ENCODE results near the gene HDAC9.
A peak's percentile ranks its signal among the peaks of the same experiment; 100 is the strongest.

The HDAC9 gene

DNA sequence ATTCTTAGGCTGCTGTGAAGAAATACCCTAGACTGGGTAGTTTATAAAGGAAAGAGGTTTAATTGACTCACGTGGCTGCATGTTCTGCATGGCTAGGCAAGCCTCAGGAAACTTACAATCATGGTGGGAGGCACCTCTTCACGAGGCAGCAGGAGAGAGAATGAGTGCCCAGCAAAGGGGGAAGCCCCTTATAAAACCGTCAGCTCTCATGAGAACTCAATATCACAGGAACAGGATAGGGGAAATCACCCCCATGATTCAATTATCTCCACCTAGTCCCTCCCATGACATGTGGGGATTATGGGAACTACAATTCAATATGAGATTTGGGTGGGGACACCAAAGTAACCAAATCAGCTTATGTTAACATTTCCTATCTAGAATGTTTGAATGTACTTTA lies 362.7 kb downstream of the HDAC9 start:
- no peak for DNase-seq

DNA sequence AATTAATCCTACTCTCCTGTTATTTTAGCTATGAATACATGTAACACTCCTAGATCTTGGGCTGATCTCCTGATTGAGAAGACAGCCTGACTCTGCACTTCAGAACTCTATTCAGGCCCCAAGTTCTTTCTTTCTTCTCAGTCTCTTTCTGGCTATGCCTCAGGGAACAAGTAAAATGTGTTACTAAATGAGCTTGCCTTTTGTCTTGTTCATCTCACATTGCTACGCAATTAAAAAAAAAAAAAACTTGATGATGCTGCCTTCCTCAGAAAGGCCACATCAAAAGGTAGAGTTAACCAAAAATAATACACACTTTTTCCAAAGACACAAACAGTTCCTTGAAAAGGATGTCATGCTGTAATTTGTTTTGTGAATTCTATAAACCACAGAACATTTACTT lies 363.8 kb downstream of the HDAC9 start:
- no peak for DNase-seq

- DNase-seq, result no peak
Measured at GRCh38 chr7:18860221-18860620, 364.7 kb downstream of the HDAC9 start.

DNA sequence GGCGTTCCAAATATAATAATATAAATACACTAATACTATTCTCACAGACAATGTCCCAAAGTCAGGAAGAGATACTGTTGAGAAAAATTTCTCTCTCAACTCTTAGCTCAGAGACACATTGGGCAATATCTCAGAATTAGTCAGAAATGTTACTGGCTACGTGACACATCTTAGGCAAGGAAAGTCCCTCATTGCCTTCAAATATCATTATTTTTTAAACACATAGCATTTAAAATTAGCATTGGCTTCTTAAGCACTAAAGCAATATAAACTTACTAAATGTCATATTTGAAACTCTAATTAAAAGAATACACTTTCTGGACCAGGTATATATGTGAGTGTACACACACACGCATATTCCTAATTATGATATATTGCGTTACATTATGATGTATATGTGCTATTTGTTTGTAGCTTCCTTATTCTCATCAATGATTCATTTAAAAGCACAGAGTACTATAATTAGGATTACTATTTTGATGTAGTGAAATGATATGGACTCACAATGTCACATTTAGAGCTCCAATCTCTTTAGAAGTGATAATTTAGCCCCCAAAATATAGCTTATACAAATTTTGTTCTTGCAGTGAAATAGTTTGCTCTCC lies 366.1 kb downstream of the HDAC9 start:
- DNase-seq, result no peak

GRCh38 chr7:18864967-18865366 lies 369.4 kb downstream of the HDAC9 start:
- no peak for DNase-seq

GRCh38 chr7:18866359-18867036 lies 370.9 kb downstream of the HDAC9 start:
- DNase-seq, result no peak

GRCh38 chr7:18872344-18872743 lies 376.8 kb downstream of the HDAC9 start:
- no peak for DNase-seq

- peak; percentile 17 for DNase-seq
Measured at GRCh38 chr7:18873734-18874336, 378.3 kb downstream of the HDAC9 start.

- DNase-seq, result no peak
Measured at GRCh38 chr7:18874880-18875279, 379.3 kb downstream of the HDAC9 start.

GRCh38 chr7:18877874-18878273 lies 382.3 kb downstream of the HDAC9 start:
- DNase-seq, result no peak

- peak; percentile 3 for DNase-seq
Measured at GRCh38 chr7:18886832-18887231, 391.3 kb downstream of the HDAC9 start.

DNA sequence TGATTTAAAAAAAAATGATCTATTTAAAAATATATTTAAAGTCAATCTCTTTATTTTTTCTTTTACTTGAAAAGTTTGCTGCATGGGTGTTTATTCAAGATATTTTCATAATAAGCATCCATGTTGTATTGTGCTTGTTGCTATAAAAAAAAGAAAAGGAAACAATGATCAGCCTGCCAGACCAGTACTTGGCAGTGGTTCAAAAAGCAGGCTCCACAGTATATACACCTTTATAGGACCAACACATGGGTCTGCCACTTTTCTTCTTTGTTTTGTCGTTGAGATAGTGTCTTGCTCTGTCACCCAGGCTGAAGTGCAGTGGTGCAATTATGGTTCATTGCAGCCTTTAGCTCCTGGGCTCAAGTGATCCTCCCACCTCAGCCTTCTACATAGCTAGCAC lies 393.9 kb downstream of the HDAC9 start:
- no peak for DNase-seq

DNA sequence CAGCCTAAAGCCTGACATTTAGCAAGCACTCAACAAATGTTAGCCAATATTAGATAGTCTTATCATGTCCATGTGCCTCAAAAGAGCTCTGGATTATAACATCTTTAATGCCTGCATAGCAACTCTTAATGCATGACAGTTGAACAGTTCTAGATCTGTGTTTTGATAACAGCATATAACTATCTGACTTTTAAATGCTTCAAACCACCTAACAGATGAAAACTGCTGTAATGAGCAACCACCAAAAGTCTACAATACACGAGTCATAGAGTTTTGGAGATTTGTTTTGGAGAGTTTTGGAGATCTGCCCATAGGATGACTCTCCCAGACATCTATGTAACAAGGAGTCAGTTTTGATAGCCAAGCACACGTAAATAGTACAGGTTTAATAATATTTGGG lies 394.6 kb downstream of the HDAC9 start:
- DNase-seq, result no peak

GRCh38 chr7:18890885-18891621 lies 395.5 kb downstream of the HDAC9 start:
- no peak for DNase-seq

DNA sequence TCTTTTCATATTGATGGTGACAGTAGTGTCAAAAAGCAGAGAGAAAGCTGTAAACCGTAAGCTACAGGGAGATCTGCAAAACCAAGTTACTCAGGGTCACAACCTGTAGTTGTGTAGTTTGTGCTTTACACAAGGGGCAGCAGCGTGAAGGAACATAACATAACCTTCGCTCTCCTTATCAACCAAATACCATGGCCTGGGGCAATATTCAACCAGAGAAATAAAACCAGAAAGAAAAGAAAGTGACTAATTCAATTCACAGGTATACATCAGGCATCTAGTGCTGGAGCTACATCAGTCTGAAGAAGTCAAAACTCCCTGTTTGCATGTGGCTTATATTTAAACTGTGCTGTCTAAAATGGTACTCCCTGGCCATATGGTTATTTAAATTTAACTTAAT lies 397.6 kb downstream of the HDAC9 start:
- no peak for DNase-seq

GRCh38 chr7:18894155-18894554 lies 398.6 kb downstream of the HDAC9 start:
- DNase-seq, result no peak

GRCh38 chr7:18895456-18895855 lies 399.9 kb downstream of the HDAC9 start:
- no peak for DNase-seq

DNA sequence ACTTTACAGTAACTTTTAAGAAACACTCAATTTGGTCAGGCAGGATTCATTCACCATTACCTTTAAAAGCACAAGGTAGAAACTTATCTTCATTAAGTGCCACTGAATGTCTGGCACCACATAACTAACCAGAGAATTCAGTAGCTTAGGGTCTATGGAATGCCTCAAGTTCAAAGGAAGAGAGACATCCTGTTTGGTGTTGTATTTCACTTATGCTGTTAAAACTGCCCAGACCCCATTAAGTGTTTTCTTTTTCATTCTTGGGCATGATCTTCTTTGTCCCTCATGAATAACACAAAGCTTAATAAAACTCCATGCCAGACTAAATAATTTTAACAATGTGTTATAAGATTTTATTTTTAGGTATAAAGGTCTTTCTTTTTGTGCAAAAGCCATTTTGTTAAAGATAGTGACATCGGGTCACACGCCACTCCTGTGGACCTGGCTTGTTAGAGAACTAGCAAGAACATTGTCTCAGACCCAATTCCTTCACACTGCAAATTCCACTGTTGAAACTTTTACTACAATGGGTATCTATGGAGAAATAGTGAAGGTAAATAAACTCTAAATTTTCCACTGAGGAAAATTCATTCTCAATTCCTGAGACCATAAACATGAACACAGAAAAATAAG lies 400.9 kb downstream of the HDAC9 start:
- DNase-seq, result no peak

- DNase-seq, result peak; percentile 74
Measured at GRCh38 chr7:18900236-18900635, 404.7 kb downstream of the HDAC9 start.

GRCh38 chr7:18900803-18901202 lies 405.3 kb downstream of the HDAC9 start:
- no peak for DNase-seq

DNA sequence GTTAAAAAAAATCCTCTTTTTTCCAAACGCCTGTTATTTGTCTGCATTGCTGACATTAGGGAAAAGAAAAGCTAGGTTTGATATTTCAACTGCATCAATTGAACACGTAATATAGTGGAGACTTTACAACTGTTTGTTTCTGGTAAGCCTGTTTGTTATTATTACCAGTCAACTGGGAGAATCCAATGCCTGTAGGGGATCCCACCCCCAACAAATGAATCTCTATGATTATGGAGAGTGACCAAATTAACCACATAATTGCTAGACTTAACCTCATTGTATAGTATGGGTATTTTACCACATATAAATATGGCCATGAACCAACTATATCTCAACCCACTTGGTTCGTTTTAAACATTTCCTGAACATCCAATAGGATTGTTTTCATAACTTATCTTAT lies 405.8 kb downstream of the HDAC9 start:
- DNase-seq, result no peak

GRCh38 chr7:18901982-18902421 lies 406.5 kb downstream of the HDAC9 start:
- DNase-seq, result no peak

DNA sequence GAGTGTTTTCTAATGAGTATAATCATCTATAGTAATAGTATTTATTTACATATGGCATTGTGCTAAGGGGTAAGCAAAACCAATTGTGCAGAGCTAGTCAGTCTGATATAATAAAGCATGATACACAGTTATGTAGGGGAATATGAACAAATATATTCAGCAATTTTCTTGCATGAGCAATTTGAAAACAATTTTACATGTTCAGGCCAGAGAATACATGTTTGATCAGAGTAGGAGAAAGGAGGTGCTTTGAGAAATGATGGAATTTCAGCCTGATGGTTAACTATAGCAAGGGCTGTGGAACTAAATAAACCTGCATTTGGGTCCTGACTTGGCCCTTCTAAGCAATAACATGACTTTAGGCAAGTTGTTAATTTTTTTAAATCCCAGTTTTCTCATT lies 407.3 kb downstream of the HDAC9 start:
- no peak for DNase-seq
